Activated CD8-positive, alpha-beta T cell treated with anti-CD3 and anti-CD28 coated beads, Interleukin-2, amount 10 ng/mL, durations not matched to agents 7 days and 5 days (primary cell): Measurements from ENCODE around the gene RFLNA. TPM values are rescaled to one million over a fixed set of nuclear protein-coding genes. Genes with fewer than 3 reads are reported as not detected.

Experiments used
- ATAC-seq: fragments of 150-1000 bp; cut with Tn5 transposase; one replicate; pipeline ENCODE4 v1.10.0; 2021; ENCODE audit warnings: moderate library complexity
- CTCF ChIA-PET: fragments of 350-600 bp; sonication (Branson Sonifier 250); formaldehyde crosslinking; loops from one replicate; lab custom pipeline; 2021; ENCODE audit warnings: antibody characterized with exemption; lab: Charles Lee
- POLR2A ChIA-PET: fragments of 350-600 bp; sonication (Branson Sonifier 250); formaldehyde crosslinking; loops from one replicate; lab custom pipeline; 2021; ENCODE audit warnings: antibody characterized with exemption; lab: Charles Lee
- DNase-seq: peaks from one replicate; pipeline ENCODE4 v3.0.0-alpha.2; 2020
- H3K27ac Mint-ChIP-seq: one replicate; pipeline ENCODE4 v1.8.0; 2021; ENCODE audit warnings: mild to moderate bottlenecking, mixed read lengths
- H3K27me3 Mint-ChIP-seq: one replicate; pipeline ENCODE4 v1.8.0; 2021; ENCODE audit warnings: low read depth, mixed read lengths
- H3K36me3 Mint-ChIP-seq: one replicate; pipeline ENCODE4 v1.8.0; 2021; ENCODE audit warnings: low read depth, mixed read lengths
- H3K4me1 Mint-ChIP-seq: one replicate; pipeline ENCODE4 v1.8.0; 2021; ENCODE audit warnings: low read depth, mixed read lengths
- H3K4me3 Mint-ChIP-seq: one replicate; pipeline ENCODE4 v1.8.0; 2021; ENCODE audit warnings: mild to moderate bottlenecking, mixed read lengths
- H3K9me3 Mint-ChIP-seq: one replicate; pipeline ENCODE4 v1.8.0; 2022; ENCODE audit warnings: mixed read lengths; ENCODE audit not compliant: insufficient read depth
- microRNA-seq: library from miRNA; unstranded; fragments of <30 nt; microRNA quantifications from one replicate; pipeline ENCODE4 v1.2.0, GENCODE V29; 2022
- total RNA-seq, 2 experiments: library from RNA; stranded (reverse); gene quantifications; one replicate each; pipeline ENCODE4 v1.2.3, GENCODE V29; 2021

RFLNA gene
- total RNA-seq, 2 experiments from 2014 or later: not detected

DNA sequence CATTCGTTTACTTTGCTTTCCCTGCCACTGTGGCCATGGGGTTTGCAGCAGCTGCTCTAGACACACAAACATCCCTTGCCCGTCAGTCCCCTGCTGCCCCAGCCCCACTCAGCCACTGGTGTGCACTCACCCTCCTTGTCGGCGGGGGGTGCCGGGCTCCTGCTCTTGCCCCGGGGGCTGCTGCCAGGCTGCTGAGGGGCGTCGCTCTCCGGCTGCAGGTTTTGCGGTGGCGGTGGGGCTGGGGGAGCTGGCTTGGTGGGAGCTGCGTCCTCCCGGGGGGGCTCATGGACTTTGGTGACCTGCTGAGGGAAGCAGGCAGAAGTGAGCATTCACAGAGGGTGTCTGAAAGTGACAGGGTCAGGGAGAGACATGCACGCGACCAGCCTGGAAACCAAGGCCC lies 67.1 kb downstream of the RFLNA start:
- ChIA-PET POLR2A (interaction anchor here (0.6 kb wide), 1 partner anchor 364 kb away, joined by 3 read pairs; no protein-coding TSS in a partner anchor), CTCF (no interaction called here)
- H3K36me3 Mint-ChIP-seq: peaks cover 13% of the 10 kb centered on the region
- no peaks in the 10 kb centered on the region for H3K9me3 Mint-ChIP-seq
- DNase-seq (no peak), ATAC-seq (no peak)
- no peak overlapping the region for H3K4me3 Mint-ChIP-seq
- H3K4me1 Mint-ChIP-seq: no peaks in the 10 kb centered on the region
- no peak overlapping the region for H3K27ac Mint-ChIP-seq
- H3K27me3 Mint-ChIP-seq: no peaks in the 10 kb centered on the region

DNA sequence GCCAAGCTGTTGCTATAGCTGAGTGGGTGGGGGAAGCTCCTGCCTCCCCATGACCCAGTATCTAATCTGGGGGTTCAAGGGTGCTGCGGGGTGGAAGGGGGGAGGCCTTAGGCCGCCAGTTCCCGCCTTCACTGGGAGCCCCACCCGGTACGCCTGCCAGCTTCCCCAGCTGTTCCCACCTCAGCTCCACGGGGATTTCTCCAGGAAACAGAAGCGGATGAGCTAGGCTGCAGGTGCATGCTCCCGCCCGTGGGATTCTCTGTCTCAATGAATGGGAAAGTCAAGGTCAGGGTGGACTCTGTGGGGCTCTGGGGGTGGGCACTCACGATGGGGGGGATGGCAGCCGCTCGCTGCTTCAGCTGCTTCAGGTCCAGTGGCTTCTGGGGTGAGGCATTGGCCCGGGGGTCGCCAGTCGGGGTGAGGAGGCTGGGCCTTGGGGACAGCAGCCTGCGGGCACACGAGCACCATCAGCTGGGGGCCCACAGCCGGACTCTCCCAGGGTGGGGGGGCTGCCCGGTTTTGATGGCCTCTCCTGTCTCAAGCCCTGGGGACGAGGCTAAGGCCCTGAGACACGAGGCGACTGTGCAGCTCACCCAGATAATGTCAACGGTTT lies 68.6 kb downstream of the RFLNA start:
- ChIA-PET POLR2A (no interaction called here), CTCF (no interaction called here)
- H3K4me1 Mint-ChIP-seq: no peaks in the 10 kb centered on the region
- H3K9me3 Mint-ChIP-seq: no peaks in the 10 kb centered on the region
- no peak overlapping the region for H3K27ac Mint-ChIP-seq
- peaks cover 2% of the 10 kb centered on the region for H3K36me3 Mint-ChIP-seq
- no peaks in the 10 kb centered on the region for H3K27me3 Mint-ChIP-seq
- ATAC-seq (no peak), DNase-seq (no peak)
- H3K4me3 Mint-ChIP-seq: no peak overlapping the region

DNA sequence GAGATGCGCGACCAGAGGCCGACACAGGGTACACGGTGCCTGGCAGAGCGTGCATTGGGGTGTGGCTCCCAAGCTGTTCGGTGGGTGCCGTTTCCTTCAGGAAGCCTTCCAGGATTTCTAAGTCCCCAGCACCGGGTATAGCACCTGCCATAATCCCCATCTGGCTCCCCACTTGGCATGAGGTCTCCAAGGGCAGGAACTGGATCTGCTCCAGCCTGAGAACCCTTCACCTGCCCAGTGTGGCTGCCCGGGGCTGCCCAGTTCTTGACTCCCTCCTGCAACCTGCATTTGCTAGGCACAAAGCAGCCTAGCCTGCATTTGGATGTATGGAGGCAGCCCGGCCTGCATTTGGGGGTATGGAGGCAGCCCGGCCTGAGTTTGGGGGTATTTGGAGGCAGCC lies 69.7 kb downstream of the RFLNA start:
- no peak for DNase-seq
- no peaks in the 10 kb centered on the region for H3K27me3 Mint-ChIP-seq
- POLR2A ChIA-PET: no interaction called here
- H3K4me3 Mint-ChIP-seq: no peak overlapping the region
- no peaks in the 10 kb centered on the region for H3K4me1 Mint-ChIP-seq
- H3K9me3 Mint-ChIP-seq: no peaks in the 10 kb centered on the region
- ATAC-seq: no peak
- no peak overlapping the region for H3K27ac Mint-ChIP-seq
- H3K36me3 Mint-ChIP-seq: peaks cover 2% of the 10 kb centered on the region
- CTCF ChIA-PET: no interaction called here

Small RNAs within 50 kb of the gene (microRNA-seq; reads per million reads assigned to microRNA genes)
- 2.9 reads per million for gene MIR6880
